H1 (cell line): ENCODE results near the gene OR5AU1. TPM values are rescaled to one million over a fixed set of nuclear protein-coding genes. Genes with fewer than 3 reads are reported as not detected.

Experiments
- CTCF ChIA-PET: fragments of 300-600 bp; sonication (Branson Sonifier 250); formaldehyde crosslinking; loops from one replicate; lab custom pipeline; 2021; ENCODE audit not compliant: partially characterized antibody; lab: Charles Lee
- POLR2A ChIA-PET: fragments of 300-600 bp; sonication (Branson Sonifier 250); formaldehyde crosslinking; loops from one replicate; lab custom pipeline; 2021; ENCODE audit warnings: inconsistent platforms; ENCODE audit not compliant: partially characterized antibody; lab: Charles Lee
- DNase-seq, 2 experiments: peaks; one replicate each; pipeline versions ENCODE4 v3.0.0 to v3.0.0-alpha.2; 2010 to 2022; ENCODE audit warnings: low spot score in 2 of 2, low read depth in 1 of 2, mixed read lengths in 1 of 2
- FAIRE-seq: peaks from 2 replicates; lab custom pipeline; 2011; peaks lifted over from hg19 to GRCh38; lab: Jason Lieb, UNC
- H2AFZ ChIP-seq: 2 replicates; pipeline ENCODE4 v1.8.1; 2012; ENCODE audit warnings: low read length, inconsistent platforms
- H2AK5ac ChIP-seq: 2 replicates; pipeline ENCODE4 v1.6.1; 2013; ENCODE audit warnings: low read depth, low read length
- H2BK120ac ChIP-seq: replicated peaks from 2 replicates; pipeline ENCODE3; 2013; ENCODE audit warnings: low read depth, low read length, inconsistent platforms
- H2BK12ac ChIP-seq: 2 replicates; pipeline ENCODE4 v1.6.1; 2013; ENCODE audit warnings: low read depth, low read length
- H2BK15ac ChIP-seq: 2 replicates; pipeline ENCODE4 v1.6.1; 2013; ENCODE audit warnings: low read length
- H2BK20ac ChIP-seq: 2 replicates; pipeline ENCODE4 v1.6.1; 2013; ENCODE audit warnings: low read length
- H2BK5ac ChIP-seq: 2 replicates; pipeline ENCODE4 v1.6.1; 2013; ENCODE audit warnings: low read depth, low read length
- H3K14ac ChIP-seq: 2 replicates; pipeline ENCODE4 v1.6.1; 2013; ENCODE audit warnings: inconsistent platforms; ENCODE audit not compliant: insufficient read length
- H3K18ac ChIP-seq: 2 replicates; pipeline ENCODE4 v1.6.1; 2013; ENCODE audit warnings: low read length; ENCODE audit errors: extremely low read depth
- H3K23ac ChIP-seq: 2 replicates; pipeline ENCODE4 v1.6.1; 2013; ENCODE audit warnings: inconsistent platforms; ENCODE audit not compliant: insufficient read length
- H3K23me2 ChIP-seq: 2 replicates; pipeline ENCODE4 v1.6.1; 2013; ENCODE audit warnings: low read depth, low read length
- H3K27ac ChIP-seq: 2 replicates; pipeline ENCODE4 v1.6.1; 2011; ENCODE audit warnings: low read depth, low read length, inconsistent platforms
- H3K27me3 ChIP-seq, 4 experiments: replicated peaks in 1 of 4; 1 replicate in 1 of 4; 2 replicates in 3 of 4; pipeline versions ENCODE4 v1.6.1 to v1.8.1; 2011 to 2013; ENCODE audit warnings: low read length in 3 of 4, mild to moderate bottlenecking in 3 of 4, inconsistent platforms in 2 of 4, mixed read lengths in 2 of 4, moderate library complexity in 1 of 4; ENCODE audit not compliant: control insufficient read depth in 3 of 4, insufficient read depth in 3 of 4; ENCODE audit errors: extremely low read depth in 1 of 4
- H3K36me3 ChIP-seq, 4 experiments: 2 replicates each; pipeline versions ENCODE4 v1.6.1 to v1.8.1; 2011 to 2013; ENCODE audit warnings: mild to moderate bottlenecking in 4 of 4, low read length in 3 of 4, moderate library complexity in 2 of 4, control low read depth in 1 of 4, inconsistent platforms in 1 of 4; ENCODE audit not compliant: insufficient read depth in 4 of 4, control insufficient read depth in 2 of 4
- H3K4ac ChIP-seq: replicated peaks from 2 replicates; pipeline ENCODE3; 2013; ENCODE audit warnings: low read length, low read depth, mixed read lengths, inconsistent platforms; ENCODE audit not compliant: insufficient read length
- H3K4me1 ChIP-seq, 4 experiments: replicated peaks in 1 of 4; 1 replicate in 1 of 4; 2 replicates in 3 of 4; pipeline versions ENCODE4 v1.6.1 to v1.8.1; 2011 to 2013; ENCODE audit warnings: low read length in 3 of 4, inconsistent platforms in 2 of 4, mixed read lengths in 1 of 4; ENCODE audit not compliant: insufficient read depth in 4 of 4, control insufficient read depth in 3 of 4
- H3K4me2 ChIP-seq, 2 experiments: 2 replicates each; pipeline versions ENCODE4 v1.6.1 to v1.8.1; 2011 to 2013; ENCODE audit warnings: low read depth in 2 of 2, low read length in 2 of 2, control low read depth in 1 of 2, inconsistent platforms in 1 of 2, mild to moderate bottlenecking in 1 of 2; ENCODE audit not compliant: insufficient read depth in 1 of 2
- H3K4me3 ChIP-seq, 4 experiments: fragments of 200-600, 300-600 bp in 1 of 4; sonication (generic), shearing (Covaris generic), sonication (Bioruptor Twin) in 1 of 4; 2 replicates each; pipeline versions ENCODE4 v1.5.1 to v1.8.1; 2011 to 2016; ENCODE audit warnings: low read length in 4 of 4, low read depth in 3 of 4, control low read depth in 2 of 4, inconsistent platforms in 2 of 4, mild to moderate bottlenecking in 2 of 4, mixed read lengths in 1 of 4, moderate library complexity in 1 of 4; ENCODE audit not compliant: insufficient read depth in 2 of 4; ENCODE audit errors: extremely low read depth in 1 of 4
- H3K56ac ChIP-seq: replicated peaks from 2 replicates; pipeline ENCODE3; 2013; ENCODE audit warnings: low read depth, mild to moderate bottlenecking, mixed read lengths, low read length, inconsistent platforms; ENCODE audit not compliant: insufficient read length
- H3K79me1 ChIP-seq: 2 replicates; pipeline ENCODE4 v1.6.1; 2013; ENCODE audit warnings: low read depth, low read length, control low read depth
- H3K79me2 ChIP-seq, 2 experiments: 2 replicates each; pipeline versions ENCODE4 v1.6.1 to v1.8.1; 2012 to 2013; ENCODE audit warnings: low read length in 2 of 2, mild to moderate bottlenecking in 2 of 2, inconsistent platforms in 1 of 2; ENCODE audit not compliant: insufficient read depth in 2 of 2, control insufficient read depth in 1 of 2
- H3K9ac ChIP-seq, 4 experiments: replicated peaks in 1 of 4; 1 replicate in 1 of 4; 2 replicates in 3 of 4; pipeline versions ENCODE4 v1.6.1 to v1.8.1; 2011 to 2013; ENCODE audit warnings: low read depth in 3 of 4, low read length in 3 of 4, control low read depth in 2 of 4, mild to moderate bottlenecking in 2 of 4, moderate library complexity in 2 of 4, inconsistent platforms in 1 of 4; ENCODE audit errors: extremely low read depth in 1 of 4
- H3K9me3 ChIP-seq, 2 experiments: 2 replicates each; pipeline versions ENCODE4 v1.6.1 to v1.8.1; 2012 to 2013; ENCODE audit warnings: mild to moderate bottlenecking in 2 of 2, moderate library complexity in 2 of 2, control low read depth in 1 of 2, inconsistent platforms in 1 of 2, low read depth in 1 of 2, low read length in 1 of 2, mixed read lengths in 1 of 2; ENCODE audit not compliant: insufficient read depth in 2 of 2
- H4K20me1 ChIP-seq, 2 experiments: replicated peaks in 1 of 2; 2 replicates each; pipeline versions ENCODE3 to v1.8.1; 2011 to 2013; ENCODE audit warnings: inconsistent platforms in 2 of 2, low read length in 2 of 2, mild to moderate bottlenecking in 1 of 2; ENCODE audit not compliant: insufficient read depth in 2 of 2, control insufficient read depth in 1 of 2
- H4K5ac ChIP-seq: 2 replicates; pipeline ENCODE4 v1.6.1; 2013; ENCODE audit warnings: low read length, low read depth, mixed read lengths, inconsistent platforms; ENCODE audit not compliant: insufficient read length
- H4K8ac ChIP-seq: 2 replicates; pipeline ENCODE4 v1.8.0; 2013; ENCODE audit warnings: mild to moderate bottlenecking, moderate library complexity, low read length, inconsistent platforms; ENCODE audit not compliant: insufficient read depth; ENCODE audit errors: extremely low read depth
- H4K91ac ChIP-seq: replicated peaks from 2 replicates; pipeline ENCODE3; 2013; ENCODE audit warnings: low read length, mixed read lengths, inconsistent platforms; ENCODE audit not compliant: insufficient read length
- BCL11A ChIP-seq, 2 experiments: IDR thresholded peaks; one replicate each; pipeline ENCODE4 v1.6.1; 2011; ENCODE audit warnings: low read depth in 2 of 2, low read length in 2 of 2, mild to moderate bottlenecking in 2 of 2
- SAP30 ChIP-seq: fragments of 300-600 bp; sonication (generic); IDR thresholded peaks from 2 replicates; pipeline ENCODE4 v1.7.1; 2012; ENCODE audit warnings: low read length, moderate library complexity, mild to moderate bottlenecking, inconsistent platforms; ENCODE audit not compliant: insufficient read depth, insufficient replicate concordance
- SP1 ChIP-seq: IDR thresholded peaks from 2 replicates; pipeline ENCODE4 v1.6.1; 2011; ENCODE audit warnings: low read depth, low read length
- TAF1 ChIP-seq: IDR thresholded peaks from 2 replicates; pipeline ENCODE4 v1.6.1; 2011; ENCODE audit warnings: mild to moderate bottlenecking, low read depth, low read length
- WGBS, 2 experiments: shearing (Covaris generic) in 1 of 2; methylation state at CpG; one replicate each; pipeline versions ENCODE4 v1.1.6 to v1.1.7; 2013 to 2015; ENCODE audit warnings: low lambda C conversion rate in 2 of 2, mixed read lengths in 2 of 2, inconsistent platforms in 1 of 2, low coverage in 1 of 2, missing lambda C conversion rate in 1 of 2; ENCODE audit not compliant: insufficient replicate concordance in 2 of 2, insufficient coverage in 1 of 2, insufficient read length in 1 of 2; ENCODE audit errors: extremely low coverage in 1 of 2, missing lambda C conversion rate in 1 of 2; 5-methylcytosine and 5-hydroxymethylcytosine counted together
- polyA plus RNA-seq, 7 experiments: library from polyadenylated mRNA; depleted of rRNA in 3 of 7; stranded (reverse) in 5 of 7; unstranded in 2 of 7; fragments of >200 nt in 5 of 7; fragments of 200-250 nt in 2 of 7; gene quantifications; 1 replicate in 5 of 7; 2 replicates in 1 of 7; 4 replicates in 1 of 7; pipeline versions ENCODE4 v1.2.1 to v1.2.3, GENCODE V29; 2011 to 2013; ENCODE audit warnings: missing spikeins in 2 of 7, mixed read lengths in 2 of 7
- total RNA-seq: library from RNA; stranded (reverse); fragmentation: NEBNext Ultra II Directional; extraction: Animal tissue kit (Norgen Biotek cat#: 25700); gene quantifications from 2 replicates; pipeline ENCODE4 v1.2.1, GENCODE V29; 2021

The OR5AU1 gene
- total and polyA plus RNA-seq, 2 of the 8 experiments (the other 6 are each of a cell fraction or from before 2014, with no cell fraction given) = not detected

DNA sequence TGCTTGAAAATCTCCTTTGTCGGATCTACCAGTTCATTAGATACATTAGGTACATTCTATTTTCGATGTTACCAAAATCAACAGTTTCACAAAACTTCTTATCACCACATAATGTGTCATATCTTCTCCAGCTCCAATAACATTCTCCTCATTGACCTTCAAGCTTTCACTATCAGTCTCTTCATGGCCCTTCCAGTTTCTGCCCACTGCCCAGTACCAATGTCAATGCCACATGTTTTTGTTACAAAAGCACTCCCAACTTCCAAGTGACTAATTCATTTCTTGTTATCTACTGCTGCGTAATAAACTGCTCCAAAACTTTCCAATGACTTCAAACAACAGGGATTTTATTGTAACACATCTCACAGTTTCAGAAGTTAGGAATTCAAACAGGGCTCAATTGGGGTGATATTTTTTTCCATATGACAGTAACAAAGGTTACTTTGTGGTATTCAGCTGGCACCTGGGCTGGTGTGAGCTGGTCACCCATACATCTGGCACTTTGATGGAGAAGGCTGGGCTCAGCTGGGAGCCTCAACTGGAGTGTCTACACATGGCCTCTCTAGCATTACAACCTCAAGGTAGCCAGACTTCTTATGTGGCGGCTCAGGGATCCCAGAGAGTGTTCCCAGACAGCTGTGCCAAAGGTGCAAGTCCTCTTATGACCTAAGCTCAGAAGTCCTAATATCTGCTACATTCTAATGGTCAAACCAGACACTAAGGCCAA is 6.1 kb downstream of the OR5AU1 start:
- no peak overlapping the region for H2AK5ac ChIP-seq
- ChIA-PET POLR2A (interaction anchor here (1.2 kb wide), 1 partner anchor 45 kb away, joined by 3 read pairs; no protein-coding TSS in a partner anchor), CTCF (interaction anchor here (0.9 to 1.9 kb wide), 3 partner anchors 11 to 13 kb away, joined by 3 to 5 read pairs (median 4); no protein-coding TSS in a partner anchor)
- no peaks in the 10 kb centered on the region for H3K79me2 ChIP-seq
- no peak overlapping the region for H4K8ac ChIP-seq
- no peak overlapping the region for H3K9ac ChIP-seq
- no peak overlapping the region for H3K14ac ChIP-seq
- no peaks in the 10 kb centered on the region for H4K20me1 ChIP-seq
- no peak overlapping the region for H3K56ac ChIP-seq
- H2BK5ac ChIP-seq = no peak overlapping the region
- no peak overlapping the region for H4K91ac ChIP-seq
- H3K4me3 ChIP-seq = no peak overlapping the region
- no peak overlapping the region for H2BK15ac ChIP-seq
- H3K79me1 ChIP-seq = no peaks in the 10 kb centered on the region
- no peaks in the 10 kb centered on the region for H3K23me2 ChIP-seq
- 89% methylated on average over 4 of the region's 4 CpGs; no CpG with 5 or more reads in 1 of the 2 experiments for WGBS, 2 experiments
- no peaks in the 10 kb centered on the region for H3K4me1 ChIP-seq
- H3K27ac ChIP-seq = no peak overlapping the region
- no peak overlapping the region for H3K18ac ChIP-seq
- 0 out of 4 replicates have a peak, but pooled peaks cover 2 to 4% of the 10 kb centered on the region in 2 experiments for H3K9me3 ChIP-seq
- H3K23ac ChIP-seq = no peak overlapping the region
- no peaks in the 10 kb centered on the region for H3K27me3 ChIP-seq
- FAIRE-seq (no peak), DNase-seq (no peak)
- TF ChIP-seq SAP30 (no peak), TAF1 (no peak), BCL11A (IDR thresholded peaks at IDR 0.05; ENCODE audit: low read depth in 2 of 2, low read length in 2 of 2) (no peak), SP1 (no peak)
- no peaks in the 10 kb centered on the region for H3K36me3 ChIP-seq
- H3K4me2 ChIP-seq = no peak overlapping the region
- no peak overlapping the region for H2BK12ac ChIP-seq
- H4K5ac ChIP-seq = no peak overlapping the region
- no peak overlapping the region for H2BK20ac ChIP-seq
- no peak overlapping the region for H2AFZ ChIP-seq
- H2BK120ac ChIP-seq = no peak overlapping the region
- H3K4ac ChIP-seq = no peak overlapping the region
